Suprapubic skin (tissue), 4 donors: ENCODE data around the gene GMNC. TPM values are rescaled to one million over a fixed set of nuclear protein-coding genes. Genes with fewer than 3 reads are reported as not detected.

Experiments used
- DNase-seq, 2 donors: peaks; one replicate each; pipeline ENCODE4 v3.0.0-alpha.2; 2019; ENCODE audit warnings: low spot score in 2 of 2
- H3K27ac ChIP-seq: fragments of 200-600 bp; sonication (generic); one replicate; pipeline ENCODE4 v1.5.1; 2019
- H3K27me3 ChIP-seq: fragments of 200-600 bp; sonication (generic); one replicate; pipeline ENCODE4 v1.5.1; 2019
- H3K36me3 ChIP-seq: fragments of 200-600 bp; sonication (generic); one replicate; pipeline ENCODE4 v1.5.1; 2019
- H3K4me1 ChIP-seq: fragments of 200-600 bp; sonication (generic); one replicate; pipeline ENCODE4 v1.5.1; 2019
- H3K4me3 ChIP-seq: fragments of 200-600 bp; sonication (generic); one replicate; pipeline ENCODE4 v1.5.1; 2019; ENCODE audit warnings: mild to moderate bottlenecking
- H3K9me3 ChIP-seq: fragments of 200-600 bp; sonication (generic); one replicate; pipeline ENCODE4 v1.5.1; 2019
- CTCF ChIP-seq, 2 donors: fragments of 200-600 bp in 1 of 2; fragments of 450-650 bp in 1 of 2; sonication (generic) in 1 of 2; IDR thresholded peaks; one replicate each; pipeline ENCODE4 v1.5.1; 2016 to 2019; ENCODE audit warnings: antibody characterized with exemption in 2 of 2, mild to moderate bottlenecking in 1 of 2, moderate library complexity in 1 of 2
- EP300 ChIP-seq: sonication (generic); formaldehyde crosslinking; IDR thresholded peaks from one replicate; pipeline ENCODE4 v1.6.1; 2017; ENCODE audit warnings: antibody characterized with exemption
- POLR2A ChIP-seq, 2 donors: fragments of 450-650 bp; IDR thresholded peaks; one replicate each; pipeline ENCODE4 v1.6.1; 2017; ENCODE audit warnings: antibody characterized with exemption in 2 of 2, mild to moderate bottlenecking in 2 of 2, moderate library complexity in 2 of 2
- POLR2AphosphoS5 ChIP-seq, 3 donors: sonication (generic); formaldehyde crosslinking; IDR thresholded peaks; one replicate each; pipeline ENCODE4 v1.6.1; 2017; ENCODE audit warnings: antibody characterized with exemption in 3 of 3
- WGBS: methylation state at CpG from one replicate; pipeline ENCODE4 v1.1.5; 2018; 5-methylcytosine and 5-hydroxymethylcytosine counted together
- total RNA-seq, 4 donors: library from RNA; depleted of rRNA; stranded (reverse); fragments of >200 nt; gene quantifications; one replicate each; pipeline ENCODE4 v1.1.0, GENCODE V29; 2016

Gene GMNC
- under 1 TPM in 1 of 4 donors, not detected in 3; 0.13 TPM for total RNA-seq

GRCh38 chr3:190862209-190863118 lies at the start of gene GMNC:
TSS of gene GMNC (minus strand) at chr3:190862694. CDS start at chr3:190862615, 79 bp downstream.
- H3K27ac ChIP-seq, result no peak within 1 kb of the TSS

DNA sequence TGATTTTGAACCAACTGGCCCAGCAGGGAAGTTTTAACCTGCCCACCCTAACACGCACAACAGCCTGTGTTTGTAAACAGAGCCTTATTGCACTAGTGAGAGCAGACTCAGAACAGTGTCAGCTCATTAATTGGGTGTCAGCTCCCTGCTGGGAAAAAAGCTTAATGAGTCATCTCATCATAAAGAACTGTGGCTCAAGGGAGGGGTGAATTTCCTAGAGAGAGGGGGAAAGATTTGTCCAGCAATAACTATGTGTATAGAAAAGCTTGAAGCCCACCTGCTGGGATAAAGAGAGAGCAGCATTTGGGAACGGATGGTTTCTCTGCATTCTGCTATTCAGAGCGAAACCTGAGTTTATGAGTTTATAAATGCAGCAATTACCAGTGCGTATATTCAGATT lies 48.9 kb upstream of the GMNC start:
- WGBS, result 52% methylated on average over 4 of the region's 4 CpGs
- H3K4me3 ChIP-seq, result no peak overlapping the region
- no peak for DNase-seq

More at GRCh38 chr3:190862209-190863118, at the start of gene GMNC:
- Histone ChIP-seq H3K4me1 (peaks cover 13% of the 10 kb centered on the region), H3K9me3 (no peaks in the 10 kb centered on the region), H3K36me3 (no peaks in the 10 kb centered on the region), H3K27me3 (no peaks in the 10 kb centered on the region), H3K4me3 (peak within 1 kb of the TSS; percentile 81)
- no peak for TF ChIP-seq CTCF (IDR thresholded peaks at IDR 0.05)
- peak in 1 of 2 donors; percentile 13 for TF ChIP-seq POLR2A (IDR thresholded peaks at IDR 0.05)
- WGBS, result 3% methylated on average over 58 of the region's 58 CpGs
- DNase-seq, result peak; percentile 81 to 87

GRCh38 chr3:190909908-190910307 lies 47.4 kb upstream of the GMNC start:
- Histone ChIP-seq H3K4me1 (no peaks in the 10 kb centered on the region), H3K36me3 (no peaks in the 10 kb centered on the region), H3K27me3 (no peaks in the 10 kb centered on the region), H3K9me3 (no peaks in the 10 kb centered on the region), H3K4me3 (no peak overlapping the region), H3K27ac (no peak overlapping the region)
- TF ChIP-seq POLR2AphosphoS5 (IDR thresholded peaks at IDR 0.05), result no peak
- no peak for TF ChIP-seq CTCF (IDR thresholded peaks at IDR 0.05)
- WGBS, result 89% methylated on average over 9 of the region's 9 CpGs
- DNase-seq, result no peak

More for the DNA sequence above, 48.9 kb upstream of the GMNC start:
- H3K27me3 ChIP-seq, result no peaks in the 10 kb centered on the region
- no peaks in the 10 kb centered on the region for H3K9me3 ChIP-seq
- no peaks in the 10 kb centered on the region for H3K4me1 ChIP-seq
- H3K27ac ChIP-seq, result no peak overlapping the region
- no peak for TF ChIP-seq POLR2A (IDR thresholded peaks at IDR 0.05)
- no peak for TF ChIP-seq CTCF (IDR thresholded peaks at IDR 0.05)
- TF ChIP-seq EP300, result no peak
- no peak for TF ChIP-seq POLR2AphosphoS5 (IDR thresholded peaks at IDR 0.05)
- no peaks in the 10 kb centered on the region for H3K36me3 ChIP-seq

DNA sequence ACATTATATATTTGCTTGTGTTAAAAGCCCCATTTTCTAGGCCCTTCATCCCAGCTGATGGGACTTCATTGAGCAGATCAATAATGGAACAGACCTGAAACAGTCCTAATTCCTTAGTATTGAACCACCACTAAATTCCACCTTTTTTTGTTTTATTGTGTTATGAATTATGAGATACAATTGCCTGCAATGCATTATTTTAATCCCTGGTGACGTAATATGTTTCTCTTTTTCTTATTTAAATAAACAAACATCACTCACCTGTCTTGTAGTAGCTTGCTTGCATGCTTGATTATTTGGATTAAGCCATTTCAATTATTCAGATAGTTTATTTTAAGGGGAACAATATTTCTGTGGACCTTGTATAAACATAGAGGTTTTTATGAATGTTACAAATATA lies 40.7 kb upstream of the GMNC start:
- DNase-seq, result no peak
- Histone ChIP-seq H3K27me3 (no peaks in the 10 kb centered on the region), H3K4me3 (no peak overlapping the region), H3K9me3 (no peaks in the 10 kb centered on the region), H3K36me3 (no peaks in the 10 kb centered on the region), H3K4me1 (no peaks in the 10 kb centered on the region), H3K27ac (no peak overlapping the region)
- TF ChIP-seq EP300, result no peak
- WGBS, result 65% methylated on average over 1 of the region's 1 CpG

DNA sequence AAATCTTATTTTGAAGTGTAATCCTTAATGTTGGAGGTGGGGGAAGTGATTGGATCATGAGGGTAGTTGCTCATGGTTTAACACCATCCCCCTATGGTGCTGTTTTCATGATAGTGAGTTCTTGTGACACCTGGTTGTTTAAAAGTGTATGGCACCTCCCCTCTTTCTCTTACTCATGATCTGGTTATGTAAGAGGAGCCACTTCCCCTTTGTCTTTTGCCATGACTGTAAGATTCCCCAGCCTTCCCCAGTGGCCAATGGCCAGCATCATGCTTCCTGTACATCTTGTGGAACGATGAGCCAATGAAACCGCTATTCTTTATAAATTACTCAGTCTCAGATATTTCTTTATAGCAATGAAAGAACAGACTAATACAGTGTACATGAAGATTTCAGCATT lies 39.8 kb upstream of the GMNC start:
- 94% methylated on average over 2 of the region's 2 CpGs for WGBS
- DNase-seq, result no peak
- Histone ChIP-seq H3K9me3 (no peaks in the 10 kb centered on the region), H3K4me1 (no peaks in the 10 kb centered on the region), H3K27me3 (no peaks in the 10 kb centered on the region), H3K4me3 (no peak overlapping the region), H3K36me3 (no peaks in the 10 kb centered on the region), H3K27ac (no peak overlapping the region)
- no peak for TF ChIP-seq POLR2A (IDR thresholded peaks at IDR 0.05)
- no peak for TF ChIP-seq EP300
- TF ChIP-seq CTCF (IDR thresholded peaks at IDR 0.05), result no peak
- no peak for TF ChIP-seq POLR2AphosphoS5 (IDR thresholded peaks at IDR 0.05)
